ENCODE results near the gene PGLYRP2. TPM values are rescaled to one million over a fixed set of nuclear protein-coding genes. Genes with fewer than 3 reads are reported as not detected.
A peak's percentile ranks its signal among the peaks of the same experiment; 100 is the strongest.

The PGLYRP2 gene
- polyA plus RNA-seq, 3 donors = 0.08 TPM; not detected in 2

DNA sequence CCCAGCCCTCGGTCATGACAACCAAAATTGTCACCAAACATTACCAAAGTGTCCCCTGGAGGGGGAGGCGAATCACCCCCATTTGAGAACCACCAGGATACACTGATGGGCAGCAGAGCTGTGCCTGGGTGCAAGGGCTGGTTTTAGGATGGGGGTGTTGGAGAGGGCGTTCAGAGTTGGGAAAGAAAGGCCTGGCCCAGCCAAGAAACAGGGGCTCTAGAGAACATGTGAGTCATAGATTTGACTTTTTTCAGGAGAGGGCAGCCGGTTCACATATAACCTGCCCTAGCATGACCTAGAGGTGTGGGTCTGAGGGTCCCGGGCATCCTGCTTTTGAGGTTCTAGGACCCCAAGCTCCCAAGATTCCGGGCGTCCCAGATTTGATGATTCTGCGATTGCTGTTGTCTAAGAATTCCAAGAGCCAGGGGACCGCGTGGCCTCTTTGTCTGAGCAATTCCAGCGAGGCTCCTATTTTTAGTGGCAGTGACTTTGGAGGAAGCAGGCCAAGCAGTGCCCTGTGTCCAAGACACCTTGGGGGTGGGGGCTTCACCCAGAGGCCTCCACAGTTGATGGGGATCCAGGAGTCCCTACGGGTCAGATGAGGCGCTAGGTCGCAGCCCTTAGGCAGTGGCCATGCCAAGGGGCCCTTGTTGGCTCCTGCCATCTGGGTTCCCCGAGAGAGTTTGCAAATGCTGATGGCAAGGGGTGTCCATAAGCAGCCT, 34.6 kb downstream of the PGLYRP2 start:
- no peak for DNase-seq (ENCODE audit: extremely low read depth in 1 of 11, low read depth in 9 of 11, low spot score in 4 of 11)

DNA sequence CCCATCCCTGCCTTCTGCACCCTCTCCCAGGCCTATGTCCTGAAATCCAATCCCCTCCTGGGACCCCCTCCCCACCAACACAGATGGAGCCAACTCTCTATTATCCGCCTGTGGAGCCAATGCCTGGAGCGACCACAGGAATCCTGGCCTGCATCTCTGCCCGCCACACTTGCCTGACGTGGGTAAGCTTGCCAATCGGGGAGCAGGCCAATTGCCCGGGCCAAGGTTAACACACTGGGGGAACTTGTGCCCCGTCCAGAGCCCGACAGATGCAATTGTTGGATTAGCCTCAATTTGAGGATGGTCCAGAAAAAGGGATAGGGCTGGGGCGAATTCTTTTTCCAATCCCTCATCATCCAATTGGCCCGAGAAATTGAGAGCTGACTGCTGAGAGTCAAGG, 35.5 kb downstream of the PGLYRP2 start:
- DNase-seq (ENCODE audit: extremely low read depth in 1 of 11, low read depth in 9 of 11, low spot score in 4 of 11) = no peak

DNA sequence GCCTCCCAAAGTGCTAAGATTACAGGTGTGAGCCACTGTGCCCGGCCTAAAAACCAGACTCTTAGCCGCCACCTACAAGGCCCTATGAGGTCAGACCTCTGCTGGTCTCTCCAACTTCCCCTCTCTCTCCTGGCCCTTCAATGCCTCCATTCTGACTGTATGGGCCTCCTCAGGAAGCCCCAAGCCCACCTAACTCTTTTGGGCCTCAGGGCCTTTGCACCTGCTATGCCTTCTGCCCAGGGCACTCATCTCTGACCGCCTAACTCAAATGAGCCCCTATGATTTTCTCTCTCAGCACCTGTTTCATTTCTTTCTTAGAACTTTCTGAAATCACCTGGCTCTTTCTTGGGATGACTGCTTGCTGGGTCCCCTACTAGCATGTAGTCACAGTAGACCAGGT, 36.0 kb downstream of the PGLYRP2 start:
- no peak for DNase-seq (ENCODE audit: extremely low read depth in 1 of 11, low read depth in 9 of 11, low spot score in 4 of 11)

GRCh38 chr19:15442142-15442920, 37.0 kb downstream of the PGLYRP2 start:
- no peak for DNase-seq (ENCODE audit: extremely low read depth in 1 of 11, low read depth in 9 of 11, low spot score in 4 of 11)

GRCh38 chr19:15441317-15441716, 38.0 kb downstream of the PGLYRP2 start:
- no peak for DNase-seq (ENCODE audit: extremely low read depth in 1 of 11, low read depth in 9 of 11, low spot score in 4 of 11)

DNA sequence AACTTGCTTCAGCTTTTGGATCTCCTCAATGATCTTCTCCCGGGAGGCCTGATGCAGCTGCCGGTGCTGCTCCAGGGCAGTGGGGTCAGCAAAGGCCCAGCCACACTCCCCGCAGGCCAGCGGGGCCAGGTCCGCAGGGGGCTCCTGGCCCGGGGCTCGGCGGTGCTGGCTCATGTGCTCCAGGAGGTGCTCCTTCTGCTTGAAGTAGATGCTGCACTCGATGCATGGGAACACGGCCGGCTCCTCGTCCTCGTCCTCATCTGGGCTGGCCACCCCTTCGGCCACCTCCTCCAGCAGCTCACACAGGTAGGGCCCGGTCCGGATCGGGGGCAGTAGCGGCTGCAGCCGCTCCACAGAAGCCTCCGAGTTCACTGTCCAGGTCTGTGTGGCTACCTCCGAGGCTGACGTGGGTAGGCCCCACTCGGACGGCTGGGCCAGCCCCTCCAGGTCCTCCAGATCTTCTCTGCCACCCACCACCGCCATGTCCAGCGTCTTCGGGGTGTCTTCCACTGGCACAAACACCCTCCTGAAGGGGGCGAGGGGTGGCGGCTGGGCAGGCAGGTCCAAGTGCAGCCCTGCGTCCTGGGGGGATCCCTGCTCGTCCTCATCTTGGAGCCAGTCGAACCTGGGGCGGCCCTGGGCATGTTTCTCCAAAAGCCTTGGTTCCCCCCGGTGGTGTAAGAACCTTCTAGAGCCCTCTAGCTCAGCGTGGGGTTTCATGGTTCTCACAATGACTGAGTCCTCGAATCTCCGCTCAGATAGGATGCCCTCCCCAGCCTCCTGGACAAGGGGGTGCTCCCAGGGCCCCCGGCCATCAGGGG, 39.3 kb downstream of the PGLYRP2 start:
- DNase-seq (ENCODE audit: extremely low read depth in 1 of 11, low read depth in 9 of 11, low spot score in 4 of 11) = no peak

GRCh38 chr19:15439078-15439799, 40.1 kb downstream of the PGLYRP2 start:
- no peak for DNase-seq (ENCODE audit: extremely low read depth in 1 of 11, low read depth in 9 of 11, low spot score in 4 of 11)

DNA sequence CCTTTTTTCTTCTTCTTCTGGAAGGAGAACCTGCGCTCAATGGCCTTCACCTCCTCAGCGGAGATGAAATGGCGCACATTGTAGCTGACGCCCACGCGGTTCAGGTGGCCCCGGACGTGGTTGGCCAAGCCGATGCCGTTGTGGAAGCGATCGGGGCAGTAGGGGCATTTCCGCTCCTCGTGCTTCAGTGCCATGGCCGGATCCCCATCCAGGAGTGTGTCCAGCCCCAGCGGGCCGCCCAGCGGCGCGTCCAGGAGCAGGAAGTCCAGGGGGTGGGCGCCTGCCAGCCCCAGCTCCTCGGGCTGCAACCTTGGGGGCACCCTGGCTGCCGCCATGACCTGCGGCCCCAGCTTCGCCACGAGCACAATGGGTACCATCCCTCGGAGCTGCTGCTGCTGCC, 40.7 kb downstream of the PGLYRP2 start:
- DNase-seq (ENCODE audit: extremely low read depth in 1 of 11, low read depth in 9 of 11, low spot score in 4 of 11) = no peak

GRCh38 chr19:15438124-15438496, 41.2 kb downstream of the PGLYRP2 start:
- DNase-seq (ENCODE audit: extremely low read depth in 1 of 11, low read depth in 9 of 11, low spot score in 4 of 11) = no peak

DNA sequence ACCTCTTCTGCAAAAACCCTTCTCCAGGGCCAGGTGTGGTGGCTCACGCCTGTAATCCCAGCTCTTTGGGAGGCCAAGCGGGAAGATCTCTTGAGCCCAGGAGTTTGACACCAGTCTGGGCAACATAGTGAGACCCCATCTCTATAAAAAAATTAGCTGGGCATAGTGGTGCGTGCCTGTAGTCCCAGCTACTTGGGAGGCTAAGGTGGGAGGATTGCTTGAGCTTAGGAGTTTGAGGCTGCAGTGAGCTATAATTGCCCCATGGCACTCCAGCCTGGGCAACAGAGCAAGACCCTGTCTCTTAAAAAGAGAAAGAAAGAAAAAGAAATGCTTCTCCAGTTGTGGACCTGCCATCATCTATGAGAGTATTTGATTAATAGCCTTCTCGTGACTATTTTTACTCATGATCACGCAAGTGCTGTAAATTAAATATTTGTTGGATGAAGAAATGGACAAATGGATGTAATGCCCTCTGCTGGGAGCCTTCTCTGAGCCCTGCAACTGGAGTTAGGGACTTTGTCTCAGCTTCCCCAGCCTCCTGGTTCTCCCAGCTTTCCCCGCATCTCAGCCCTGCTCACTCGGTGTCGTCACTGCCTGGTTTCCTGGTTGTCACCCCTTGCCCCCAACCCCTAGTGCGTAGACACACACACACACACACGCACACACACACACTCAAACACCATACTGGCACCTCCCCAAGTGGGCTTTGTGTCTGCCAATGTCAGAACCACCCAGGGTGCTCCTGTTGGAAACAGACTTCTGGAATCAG, 41.8 kb downstream of the PGLYRP2 start:
- no peak for DNase-seq (ENCODE audit: extremely low read depth in 1 of 11, low read depth in 9 of 11, low spot score in 4 of 11)

GRCh38 chr19:15436826-15437110, 42.5 kb downstream of the PGLYRP2 start:
- DNase-seq (ENCODE audit: extremely low read depth in 1 of 11, low read depth in 9 of 11, low spot score in 4 of 11) = no peak

DNA sequence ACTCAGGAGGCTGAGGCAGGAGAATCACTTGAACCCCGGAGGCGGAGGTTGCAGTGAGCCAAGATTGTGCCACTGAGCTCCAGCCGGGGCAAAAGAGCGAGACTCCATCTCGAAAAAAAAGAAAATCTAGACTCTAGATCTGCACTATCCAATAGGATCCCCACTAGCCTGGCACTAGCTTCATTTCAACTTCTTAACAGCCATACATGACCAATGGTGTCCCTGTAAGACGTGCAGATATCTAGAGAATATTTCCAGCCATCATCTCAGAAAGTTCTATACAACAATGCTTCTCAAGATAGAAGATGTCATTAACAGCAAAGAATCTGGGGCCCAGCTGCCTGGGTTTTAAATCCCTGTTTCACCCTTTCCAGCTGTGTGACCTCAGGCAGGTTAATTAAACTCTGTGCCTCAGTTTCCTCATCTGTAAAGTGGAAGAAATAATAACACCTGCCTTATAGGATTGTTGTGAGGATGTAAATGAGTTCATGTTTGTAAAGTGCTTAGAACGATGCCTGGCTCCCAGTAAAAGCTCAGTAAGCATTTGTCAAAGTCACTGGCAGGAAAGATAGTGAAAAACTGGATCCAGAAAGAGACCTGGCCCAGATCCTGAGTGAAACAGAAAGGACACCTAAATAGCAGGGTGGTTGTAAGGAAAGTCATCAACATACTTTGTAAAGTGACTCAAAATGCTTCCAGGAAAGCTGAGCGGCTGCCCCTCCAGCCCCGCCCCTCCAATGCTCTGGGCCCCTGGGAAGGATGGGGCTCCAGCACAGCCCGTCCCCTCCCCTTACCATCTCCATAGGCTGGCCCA, 43.1 kb downstream of the PGLYRP2 start:
- DNase-seq (ENCODE audit: extremely low read depth in 1 of 11, low read depth in 9 of 11, low spot score in 4 of 11) = no peak

DNA sequence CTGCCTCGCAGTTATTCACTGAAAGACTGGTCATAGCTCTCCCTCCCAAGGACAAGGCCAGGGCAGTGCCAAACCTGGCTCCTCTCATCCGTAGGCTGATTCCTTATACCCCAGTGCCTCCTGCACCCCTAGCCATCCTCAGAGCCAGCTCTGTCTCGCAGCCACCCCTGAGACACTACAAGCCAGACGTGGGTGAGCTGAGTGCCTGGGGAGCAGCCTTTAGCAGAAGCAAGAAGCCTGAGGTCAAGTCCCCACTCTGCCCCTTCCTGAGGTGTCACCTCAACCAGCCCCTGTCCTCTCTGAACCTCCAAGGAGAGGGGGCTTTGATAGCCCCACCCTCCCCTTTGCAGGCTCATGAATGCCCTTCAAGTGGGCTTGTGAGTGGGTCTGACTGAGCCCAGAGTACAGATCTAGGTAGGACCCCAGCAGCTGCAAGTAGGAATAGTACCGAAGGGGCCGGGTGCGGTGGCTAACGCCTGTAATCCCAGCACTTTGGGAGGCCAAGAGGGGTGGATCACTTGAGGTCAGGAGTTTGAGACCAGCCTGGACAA, 45.7 kb downstream of the PGLYRP2 start:
- no peak for DNase-seq (ENCODE audit: extremely low read depth in 1 of 11, low read depth in 9 of 11, low spot score in 4 of 11)

- DNase-seq (ENCODE audit: extremely low read depth in 1 of 11, low read depth in 9 of 11, low spot score in 4 of 11) = peak in 10 of 11 donors; percentile 63 to 92 (median 84)
These were observed 46.4 kb downstream of the PGLYRP2 start for GRCh38 chr19:15432629-15433518.

DNA sequence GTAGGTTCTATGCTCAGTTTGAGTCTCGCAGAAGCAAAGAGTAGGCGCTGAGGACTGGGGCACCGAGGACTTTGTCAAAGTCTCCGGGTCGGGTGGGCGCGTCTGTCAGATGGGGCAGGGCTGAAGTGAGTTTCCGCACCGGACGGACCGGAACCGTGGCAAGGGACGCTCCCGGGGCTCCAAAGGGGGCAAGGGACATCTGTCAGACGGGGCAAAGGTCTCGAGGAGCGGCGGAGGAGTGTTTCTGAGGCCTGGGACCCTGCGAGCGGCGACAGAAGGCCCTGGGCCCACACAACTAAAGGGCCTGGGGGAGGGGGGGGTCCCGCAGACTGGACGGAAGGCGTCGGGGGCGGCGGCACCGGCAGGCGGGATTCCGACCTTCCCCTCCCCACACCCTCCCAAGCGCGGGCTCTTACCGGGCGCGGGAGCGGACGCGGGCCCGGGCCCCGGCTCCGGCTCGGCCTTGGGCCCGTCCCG, 47.2 kb downstream of the PGLYRP2 start:
- no peak for DNase-seq (ENCODE audit: extremely low read depth in 1 of 11, low read depth in 9 of 11, low spot score in 4 of 11)

DNA sequence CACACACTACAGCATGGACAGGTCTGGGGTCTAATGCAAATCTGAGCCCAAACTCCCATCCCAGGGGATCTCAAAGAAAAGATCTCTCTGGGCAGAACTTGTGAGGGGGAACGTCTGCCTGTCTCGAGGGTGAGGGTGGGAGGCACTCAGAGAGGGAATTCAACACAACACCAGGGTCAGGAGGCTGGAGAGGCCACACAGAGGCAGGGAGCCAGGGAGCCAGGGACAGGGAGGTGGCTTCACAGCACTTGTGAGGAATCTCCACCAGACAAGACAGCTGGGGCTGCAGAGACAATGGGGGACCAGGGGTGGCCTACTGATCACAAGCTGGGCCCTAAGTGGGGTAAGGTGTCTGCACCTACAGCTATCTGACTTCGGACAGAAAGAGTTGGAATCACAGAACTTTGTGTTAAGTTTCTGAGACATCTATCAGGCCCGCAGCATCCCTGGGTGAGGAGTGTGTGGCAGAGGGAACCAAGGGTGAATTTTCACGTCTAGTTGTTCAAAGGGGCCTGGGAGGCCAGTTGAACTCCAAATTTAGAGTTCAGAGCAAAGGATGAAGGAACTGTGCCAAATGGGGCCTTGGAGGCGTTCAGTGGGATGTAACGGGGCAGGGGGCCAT, 47.8 kb downstream of the PGLYRP2 start:
- DNase-seq (ENCODE audit: extremely low read depth in 1 of 11, low read depth in 9 of 11, low spot score in 4 of 11) = no peak

All from renal cortex interstitium (tissue), 11 donors.